Heart left ventricle (tissue), 13 donors: ENCODE measurements around the gene LYPD4.

Source experiments
- POLR2A ChIP-seq, 2 donors: fragments of 450-650 bp; IDR thresholded peaks; one replicate each; pipeline ENCODE4 v1.6.1; 2017; ENCODE audit warnings: antibody characterized with exemption in 2 of 2, mild to moderate bottlenecking in 2 of 2, moderate library complexity in 2 of 2
- TF ChIP-seq, protein P1 (sequence below), 12 donors: fragments of 200-600 bp; sonication (generic) in 4 of 12; IDR thresholded peaks; one replicate each; pipeline versions ENCODE4 v1.5.0 to v1.8.0; 2018 to 2022; ENCODE audit warnings: antibody characterized with exemption in 12 of 12, mild to moderate bottlenecking in 5 of 12
- donor health status: ischemic (EF 13 %, LVEDD 7.1; RV severe dilation, severe dysfunction).
- donor health status: DM: no; HTN: yes; CAD: no.
- donor health status: DM: no; HTN: no; CAD: no.
- donor health status: ischemic (EF 25% LVEDD 6.9; RV normal size, moderate dysfunction).
- donor health status: ischemic (EF 25% LVEDD 5.7; RV mildly dilated, moderate dysfunction).
- donor health status: ischemic (EF 35%, LVEDD 5.7; RV mildly dilated, moderate dysfunction).
- donor health status: nonischemic (EF 11% LVEDD 7.7; RV severe dilation, severe dysfunction).
- donor health status: DM: yes; HTN: yes; CAD: no.
- donor health status: PGD.
- donor health status: ischemic (EF 29% LVEDD 5.4; RV normal size, mild dysfunction).
- donor health status: nonischemic (EF 23%, LVEDD 6.1; RV moderate dilation, normal function).

GRCh38 chr19:41871573-41872383, 27.3 kb upstream of the LYPD4 start:
- TF ChIP-seq, protein P1, sequence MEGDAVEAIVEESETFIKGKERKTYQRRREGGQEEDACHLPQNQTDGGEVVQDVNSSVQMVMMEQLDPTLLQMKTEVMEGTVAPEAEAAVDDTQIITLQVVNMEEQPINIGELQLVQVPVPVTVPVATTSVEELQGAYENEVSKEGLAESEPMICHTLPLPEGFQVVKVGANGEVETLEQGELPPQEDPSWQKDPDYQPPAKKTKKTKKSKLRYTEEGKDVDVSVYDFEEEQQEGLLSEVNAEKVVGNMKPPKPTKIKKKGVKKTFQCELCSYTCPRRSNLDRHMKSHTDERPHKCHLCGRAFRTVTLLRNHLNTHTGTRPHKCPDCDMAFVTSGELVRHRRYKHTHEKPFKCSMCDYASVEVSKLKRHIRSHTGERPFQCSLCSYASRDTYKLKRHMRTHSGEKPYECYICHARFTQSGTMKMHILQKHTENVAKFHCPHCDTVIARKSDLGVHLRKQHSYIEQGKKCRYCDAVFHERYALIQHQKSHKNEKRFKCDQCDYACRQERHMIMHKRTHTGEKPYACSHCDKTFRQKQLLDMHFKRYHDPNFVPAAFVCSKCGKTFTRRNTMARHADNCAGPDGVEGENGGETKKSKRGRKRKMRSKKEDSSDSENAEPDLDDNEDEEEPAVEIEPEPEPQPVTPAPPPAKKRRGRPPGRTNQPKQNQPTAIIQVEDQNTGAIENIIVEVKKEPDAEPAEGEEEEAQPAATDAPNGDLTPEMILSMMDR (IDR thresholded peaks at IDR 0.05), result no peak
- TF ChIP-seq POLR2A (IDR thresholded peaks at IDR 0.05), result no peak
